Left lung (tissue), 10 donors: Measurements from ENCODE around the gene IGFBP7. TPM values are rescaled to one million over a fixed set of nuclear protein-coding genes. Genes with fewer than 3 reads are reported as not detected.

Experiments
- ATAC-seq: fragments of 200-7000 bp; cut with Tn5 transposase; one replicate; pipeline ENCODE4 v1.9.1; 2020; ENCODE audit warnings: moderate library complexity
- DNase-seq, 4 donors: peaks; one replicate each; pipeline ENCODE4 v3.0.0-alpha.2; 2013 to 2020
- H3K27ac ChIP-seq, 2 donors: fragments of 200-600 bp; sonication (generic) in 1 of 2; one replicate each; pipeline versions ENCODE4 v1.5.0 to v1.8.0; 2020 to 2021
- H3K27me3 ChIP-seq, 2 donors: fragments of 200-600 bp; sonication (generic) in 1 of 2; one replicate each; pipeline versions ENCODE4 v1.5.0 to v1.8.0; 2020 to 2021
- H3K36me3 ChIP-seq, 2 donors: fragments of 200-600 bp; sonication (generic) in 1 of 2; one replicate each; pipeline versions ENCODE4 v1.5.0 to v1.8.0; 2020 to 2021
- H3K4me1 ChIP-seq, 2 donors: fragments of 200-600 bp; one replicate each; pipeline ENCODE4 v1.8.0; 2021
- H3K4me3 ChIP-seq, 2 donors: fragments of 200-600 bp; sonication (generic) in 1 of 2; one replicate each; pipeline versions ENCODE4 v1.5.0 to v1.8.0; 2020 to 2021; ENCODE audit warnings: mild to moderate bottlenecking in 1 of 2
- H3K9me3 ChIP-seq, 2 donors: fragments of 200-600 bp; sonication (generic) in 1 of 2; one replicate each; pipeline versions ENCODE4 v1.5.0 to v1.8.0; 2020 to 2021
- intact Hi-C, 2 donors: fragments of 100-400 bp; cut with DNase I; formaldehyde crosslinking; loops; one replicate each; pipeline versions ENCODE4 v1.11.2 to v1.14.2; 2022
- polyA plus RNA-seq, 6 donors: library from polyadenylated mRNA; unstranded; fragments of 120-200 nt; gene quantifications; one replicate each; pipeline ENCODE4 v1.2.1, GENCODE V29; 2013; ENCODE audit not compliant: insufficient read length in 6 of 6
- total RNA-seq, 2 donors: library from RNA; stranded (reverse); fragmentation: NEBNext Ultra II Directional; extraction: Animal tissue kit (Norgen Biotek cat#: 25700); gene quantifications; one replicate each; pipeline ENCODE4 v1.2.1, GENCODE V29; 2021
- TF ChIP-seq, protein P1 (sequence below), 2 donors: fragments of 200-600 bp; sonication (generic) in 1 of 2; IDR thresholded peaks; one replicate each; pipeline versions ENCODE4 v1.5.0 to v1.8.0; 2021; ENCODE audit warnings: antibody characterized with exemption in 2 of 2
- donor health status: DM: no; HTN: yes; CAD: no.
- donor health status: DM: no; HTN: no; CAD: no.

Gene IGFBP7
- total and polyA plus RNA-seq, 8 donors, result 235 to 527 (median 284) TPM

DNA sequence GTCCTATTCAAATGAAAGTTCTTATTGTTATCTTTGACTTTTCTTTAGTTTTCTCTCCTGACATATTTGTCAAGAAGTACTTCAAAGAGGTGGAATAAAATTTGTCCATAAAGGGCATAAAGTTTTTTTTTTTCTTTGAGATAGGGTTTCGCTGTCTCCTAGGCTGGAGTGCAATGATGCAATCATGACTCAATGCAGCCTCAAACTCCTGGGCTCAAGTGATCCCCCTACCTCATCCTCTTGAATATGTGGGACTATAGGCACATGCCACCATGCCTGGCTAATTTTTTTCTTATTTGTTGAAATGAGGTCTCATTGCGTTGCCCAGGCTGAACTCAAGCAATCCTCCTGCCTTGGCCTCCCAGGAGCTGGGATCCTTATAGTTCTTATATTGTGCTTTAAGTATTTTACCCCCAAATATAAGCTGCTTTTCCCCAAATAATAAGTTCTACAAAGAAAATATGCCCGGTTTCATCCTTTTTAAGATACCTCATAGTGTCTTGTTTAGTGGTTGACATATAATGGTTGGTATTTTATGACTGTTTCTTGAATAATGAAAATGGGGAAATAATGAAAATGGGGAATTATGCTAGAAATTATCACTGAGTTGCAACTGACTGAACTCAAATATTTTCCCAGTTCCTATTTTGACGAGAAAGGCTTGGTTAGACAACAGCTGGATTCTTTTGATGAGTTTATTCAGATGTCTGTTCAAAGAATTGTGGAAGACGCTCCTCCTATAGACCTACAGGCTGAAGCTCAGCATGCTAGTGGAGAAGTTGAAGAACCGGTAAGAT, 119.9 kb downstream of the IGFBP7 start:
- intact Hi-C loops, result no loop called here
- peaks cover 0 to 89% of the 10 kb centered on the region in 2 donors for H3K36me3 ChIP-seq
- no peaks in the 10 kb centered on the region for H3K9me3 ChIP-seq
- H3K27ac ChIP-seq, result no peak overlapping the region
- no peaks in the 10 kb centered on the region for H3K27me3 ChIP-seq
- DNase-seq (no peak), ATAC-seq (no peak)
- no peaks in the 10 kb centered on the region for H3K4me1 ChIP-seq
- no peak overlapping the region for H3K4me3 ChIP-seq
- TF ChIP-seq, protein P1, sequence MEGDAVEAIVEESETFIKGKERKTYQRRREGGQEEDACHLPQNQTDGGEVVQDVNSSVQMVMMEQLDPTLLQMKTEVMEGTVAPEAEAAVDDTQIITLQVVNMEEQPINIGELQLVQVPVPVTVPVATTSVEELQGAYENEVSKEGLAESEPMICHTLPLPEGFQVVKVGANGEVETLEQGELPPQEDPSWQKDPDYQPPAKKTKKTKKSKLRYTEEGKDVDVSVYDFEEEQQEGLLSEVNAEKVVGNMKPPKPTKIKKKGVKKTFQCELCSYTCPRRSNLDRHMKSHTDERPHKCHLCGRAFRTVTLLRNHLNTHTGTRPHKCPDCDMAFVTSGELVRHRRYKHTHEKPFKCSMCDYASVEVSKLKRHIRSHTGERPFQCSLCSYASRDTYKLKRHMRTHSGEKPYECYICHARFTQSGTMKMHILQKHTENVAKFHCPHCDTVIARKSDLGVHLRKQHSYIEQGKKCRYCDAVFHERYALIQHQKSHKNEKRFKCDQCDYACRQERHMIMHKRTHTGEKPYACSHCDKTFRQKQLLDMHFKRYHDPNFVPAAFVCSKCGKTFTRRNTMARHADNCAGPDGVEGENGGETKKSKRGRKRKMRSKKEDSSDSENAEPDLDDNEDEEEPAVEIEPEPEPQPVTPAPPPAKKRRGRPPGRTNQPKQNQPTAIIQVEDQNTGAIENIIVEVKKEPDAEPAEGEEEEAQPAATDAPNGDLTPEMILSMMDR (IDR thresholded peaks at IDR 0.05), result no peak

DNA sequence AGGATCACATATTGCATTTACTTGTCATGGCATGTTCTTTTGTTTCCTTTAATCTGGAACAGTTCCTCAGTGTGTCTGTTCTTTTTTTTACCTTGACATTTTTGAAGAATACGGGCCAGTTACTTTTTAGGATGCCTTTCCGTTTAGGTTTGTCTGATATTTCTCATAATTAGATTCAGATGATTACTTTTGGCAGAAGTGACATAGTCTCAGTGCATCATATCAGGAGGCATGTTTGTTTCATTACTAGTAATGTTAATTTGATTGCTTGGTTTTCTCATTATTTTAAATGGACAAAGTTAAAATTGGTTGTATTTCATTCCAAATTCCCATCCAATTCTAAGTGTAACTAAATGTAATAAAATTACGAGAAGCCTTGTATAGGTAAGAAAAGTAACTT, 123.2 kb downstream of the IGFBP7 start:
- no peaks in the 10 kb centered on the region for H3K27me3 ChIP-seq
- no peak overlapping the region for H3K4me3 ChIP-seq
- peaks cover 0 to 72% of the 10 kb centered on the region in 2 donors for H3K36me3 ChIP-seq
- H3K9me3 ChIP-seq, result no peaks in the 10 kb centered on the region
- TF ChIP-seq, protein P1 (IDR thresholded peaks at IDR 0.05), result no peak
- ATAC-seq (no peak), DNase-seq (no peak)
- no peak overlapping the region for H3K27ac ChIP-seq
- intact Hi-C loops, result no loop called here
- peaks cover 0 to 18% of the 10 kb centered on the region in 2 donors for H3K4me1 ChIP-seq

DNA sequence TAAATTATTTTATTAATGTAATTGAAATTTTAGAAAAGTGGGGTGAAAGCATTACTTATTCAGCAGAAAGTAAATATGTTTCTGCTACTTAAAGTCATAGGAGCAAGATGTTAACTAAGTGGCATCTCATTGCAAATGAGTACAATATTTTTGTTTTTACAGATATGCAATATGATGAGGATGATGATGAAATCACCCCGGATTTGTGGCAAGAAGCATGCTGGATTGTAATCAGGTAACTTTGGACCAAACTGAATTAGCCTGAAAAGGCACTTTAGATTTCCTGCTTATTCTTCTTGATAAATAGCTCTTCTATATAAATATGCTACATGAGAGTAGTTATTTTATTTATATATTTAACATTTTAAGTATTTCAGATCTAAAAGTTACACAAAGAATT, 124.0 kb downstream of the IGFBP7 start:
- Histone ChIP-seq H3K9me3 (no peaks in the 10 kb centered on the region), H3K4me3 (no peak overlapping the region), H3K27ac (no peak overlapping the region), H3K36me3 (peaks cover 0 to 64% of the 10 kb centered on the region in 2 donors), H3K27me3 (no peaks in the 10 kb centered on the region), H3K4me1 (peaks cover 0 to 26% of the 10 kb centered on the region in 2 donors)
- ATAC-seq (no peak), DNase-seq (no peak)
- TF ChIP-seq, protein P1 (IDR thresholded peaks at IDR 0.05), result no peak
- intact Hi-C loops, result no loop called here

DNA sequence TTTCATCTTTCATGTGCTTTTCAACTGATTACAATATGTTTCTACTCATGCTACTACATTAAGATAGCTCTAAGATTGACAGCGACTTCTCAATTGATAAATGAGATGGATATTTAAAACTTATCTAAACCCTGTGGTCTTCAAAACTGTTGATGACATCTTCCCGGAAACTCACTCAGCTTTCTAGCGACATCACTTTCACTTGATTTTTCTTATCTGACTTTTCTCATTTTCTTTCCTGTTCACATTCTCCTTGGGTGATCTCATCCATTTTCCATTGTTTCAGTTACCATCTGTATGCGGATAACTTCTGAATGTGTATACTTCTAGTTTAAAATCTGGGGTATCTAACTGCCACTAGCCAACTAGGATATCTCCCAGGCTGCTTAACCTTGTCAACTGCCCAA, 128.4 kb downstream of the IGFBP7 start:
- ATAC-seq (no peak), DNase-seq (no peak)
- Histone ChIP-seq H3K4me1 (peaks cover 14 to 44% of the 10 kb centered on the region in 2 donors), H3K36me3 (peaks cover 0 to 29% of the 10 kb centered on the region in 2 donors), H3K27me3 (no peaks in the 10 kb centered on the region), H3K4me3 (no peak overlapping the region), H3K9me3 (no peaks in the 10 kb centered on the region), H3K27ac (no peak overlapping the region)
- intact Hi-C loops, result no loop called here
- TF ChIP-seq, protein P1 (IDR thresholded peaks at IDR 0.05), result no peak

Other genes starting within 250 kb of the IGFBP7 start
- gene REST, start 202.5 kb downstream of the IGFBP7 start, total RNA-seq, result 10 to 100 TPM; 32.9 to 38.7 TPM
- gene REST, start 202.5 kb downstream of the IGFBP7 start, polyA plus RNA-seq, result 10 to 100 TPM; 38.1 to 49.5 (median 43.4) TPM
- 10 to 100 TPM; 11.3 to 13.3 TPM for gene NOA1, start 132.8 kb downstream of the IGFBP7 start, total RNA-seq
- 10 to 100 TPM; 22.6 to 23.7 (median 23.3) TPM for gene NOA1, start 132.8 kb downstream of the IGFBP7 start, polyA plus RNA-seq
- 10 to 100 TPM; 62.1 to 77.8 TPM for gene POLR2B, start 131.5 kb downstream of the IGFBP7 start, total RNA-seq
- gene POLR2B, start 131.5 kb downstream of the IGFBP7 start, polyA plus RNA-seq, result 100 to 1,000 TPM; 108 to 126 (median 116) TPM